IgD-negative memory B cell (primary cell): ENCODE measurements around the gene SLC6A13. TPM values are rescaled to one million over a fixed set of nuclear protein-coding genes. Genes with fewer than 3 reads are reported as not detected.

ENCODE experiments used
- H3K27ac Mint-ChIP-seq, 3 donors: one replicate each; pipeline ENCODE4 v1.8.0; 2020 to 2022; ENCODE audit warnings: mild to moderate bottlenecking in 3 of 3, mixed read lengths in 3 of 3, moderate library complexity in 1 of 3
- H3K27me3 Mint-ChIP-seq: one replicate; pipeline ENCODE4 v1.8.0; 2021; ENCODE audit warnings: mixed read lengths
- H3K36me3 Mint-ChIP-seq: one replicate; pipeline ENCODE4 v1.8.0; 2020; ENCODE audit warnings: mild to moderate bottlenecking, mixed read lengths
- H3K4me1 Mint-ChIP-seq, 3 donors: one replicate each; pipeline ENCODE4 v1.8.0; 2020 to 2022; ENCODE audit warnings: mixed read lengths in 3 of 3, mild to moderate bottlenecking in 1 of 3
- H3K4me3 Mint-ChIP-seq, 4 donors: one replicate each; pipeline ENCODE4 v1.8.0; 2020 to 2022; ENCODE audit warnings: mild to moderate bottlenecking in 4 of 4, mixed read lengths in 4 of 4, moderate library complexity in 3 of 4
- H3K9me3 Mint-ChIP-seq, 3 donors: one replicate each; pipeline ENCODE4 v1.8.0; 2020 to 2021; ENCODE audit warnings: mixed read lengths in 3 of 3, mild to moderate bottlenecking in 1 of 3
- polyA plus RNA-seq: library from polyadenylated mRNA; unstranded; fragments of 300-500 nt; fragmentation: Illumina TruSeq; gene quantifications from one replicate; pipeline ENCODE4 v1.2.3, GENCODE V29; 2021

SLC6A13 gene
- polyA plus RNA-seq, 1 donor from 2014 or later: not detected

DNA sequence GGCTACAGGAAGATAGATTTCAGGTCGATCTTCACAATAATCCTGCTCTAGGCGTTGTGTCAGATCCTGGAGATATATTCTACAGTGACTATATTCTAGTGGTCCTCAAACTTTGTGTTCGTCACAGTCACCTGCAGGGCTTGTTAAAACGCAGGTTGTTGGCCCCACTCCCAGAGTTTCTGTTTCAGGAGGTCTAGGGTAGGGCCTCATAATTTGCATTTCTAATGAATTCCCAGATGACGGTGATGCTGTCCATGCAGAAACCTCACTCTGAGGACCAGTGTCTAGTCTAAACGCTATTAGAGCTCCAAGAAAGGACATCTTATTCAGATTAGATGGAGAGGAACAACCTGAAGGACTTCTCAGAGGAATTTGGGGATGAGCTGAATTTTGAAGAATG lies 13.2 kb upstream of the SLC6A13 start:
- Mint-ChIP-seq H3K36me3 (peaks cover 2% of the 10 kb centered on the region), H3K4me3 (no peak overlapping the region), H3K27ac (no peak overlapping the region), H3K4me1 (peaks cover 2 to 4% (median 4%) of the 10 kb centered on the region in 3 donors), H3K27me3 (no peaks in the 10 kb centered on the region), H3K9me3 (no peaks in the 10 kb centered on the region)

GRCh38 chr12:273382-273781 lies 10.7 kb upstream of the SLC6A13 start:
- Mint-ChIP-seq H3K4me3 (no peak overlapping the region), H3K36me3 (no peaks in the 10 kb centered on the region), H3K27me3 (no peaks in the 10 kb centered on the region), H3K4me1 (peaks cover 2 to 8% (median 4%) of the 10 kb centered on the region in 3 donors), H3K27ac (no peak overlapping the region), H3K9me3 (no peaks in the 10 kb centered on the region)

GRCh38 chr12:272942-273341 lies 10.3 kb upstream of the SLC6A13 start:
- peaks cover 2 to 8% (median 4%) of the 10 kb centered on the region in 3 donors for H3K4me1 Mint-ChIP-seq
- no peak overlapping the region for H3K27ac Mint-ChIP-seq

DNA sequence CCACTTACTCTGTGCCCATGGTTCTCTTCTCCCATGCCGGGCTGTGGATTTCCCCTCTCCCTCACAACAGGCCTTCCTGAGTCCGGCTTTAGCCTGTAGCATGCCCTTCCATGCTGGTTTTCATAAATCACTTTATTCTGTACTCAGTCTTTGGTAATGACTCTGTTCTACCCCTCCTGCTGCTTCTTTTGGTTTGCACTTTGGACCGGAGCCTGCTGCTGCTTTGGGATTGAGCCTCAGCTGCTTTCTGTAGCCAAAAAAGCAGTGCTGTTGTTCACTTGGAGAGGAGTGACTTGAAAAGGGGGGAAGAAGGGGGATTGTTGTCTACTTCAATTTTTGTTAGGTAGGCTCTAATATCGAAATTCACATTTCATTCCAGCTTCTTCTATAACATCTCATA lies 8.5 kb upstream of the SLC6A13 start:
- no peaks in the 10 kb centered on the region for H3K36me3 Mint-ChIP-seq
- H3K9me3 Mint-ChIP-seq: no peaks in the 10 kb centered on the region
- H3K27me3 Mint-ChIP-seq: peaks cover 2% of the 10 kb centered on the region
- H3K27ac Mint-ChIP-seq: peak overlapping the region in 1 of 3 donors; percentile 54
- H3K4me3 Mint-ChIP-seq: no peak overlapping the region
- H3K4me1 Mint-ChIP-seq: peaks cover 0 to 5% (median 2%) of the 10 kb centered on the region in 3 donors

More at GRCh38 chr12:272942-273341, 10.3 kb upstream of the SLC6A13 start:
- Mint-ChIP-seq H3K9me3 (no peaks in the 10 kb centered on the region), H3K27me3 (no peaks in the 10 kb centered on the region), H3K4me3 (no peak overlapping the region), H3K36me3 (no peaks in the 10 kb centered on the region)

DNA sequence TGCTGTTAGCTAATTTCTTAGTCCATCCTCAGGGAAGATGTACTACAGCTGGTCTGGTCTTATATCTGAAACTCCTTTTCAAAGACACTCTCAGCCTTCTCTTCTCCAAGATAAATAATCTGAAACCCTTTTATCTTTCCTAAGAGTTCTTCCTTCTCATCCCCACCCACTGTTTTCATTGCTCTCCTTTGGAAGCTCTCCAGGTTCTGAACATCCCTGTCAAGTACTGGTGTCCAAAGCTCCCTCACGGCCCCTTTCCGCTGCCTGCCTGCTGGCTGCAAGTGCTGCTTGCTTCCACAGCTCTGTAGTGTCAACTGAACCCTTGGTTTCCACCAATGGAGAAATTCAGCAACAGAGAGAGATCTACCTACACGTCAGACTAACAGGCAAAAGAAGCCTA lies 6.6 kb upstream of the SLC6A13 start:
- Mint-ChIP-seq H3K4me1 (peaks cover 0 to 4% (median 0%) of the 10 kb centered on the region in 3 donors), H3K27ac (no peak overlapping the region), H3K4me3 (no peak overlapping the region), H3K36me3 (no peaks in the 10 kb centered on the region), H3K9me3 (no peaks in the 10 kb centered on the region), H3K27me3 (peaks cover 2% of the 10 kb centered on the region)

DNA sequence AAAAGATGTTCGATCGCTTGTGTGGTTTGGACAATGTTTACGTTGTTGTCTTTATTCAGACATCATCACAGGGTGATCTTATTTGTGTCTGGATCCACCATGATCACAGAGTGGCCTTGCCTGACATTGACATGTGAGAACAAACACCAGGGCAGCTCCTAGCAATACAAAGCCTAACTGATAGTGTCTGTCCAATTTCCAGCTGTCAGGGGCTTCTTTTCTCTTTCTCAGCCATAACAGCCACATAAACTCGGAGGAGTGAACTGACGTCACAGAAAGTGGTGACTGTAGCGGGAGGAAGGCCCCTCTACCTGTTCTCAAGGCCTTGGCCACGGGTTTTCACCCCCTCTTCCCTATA lies 5.8 kb upstream of the SLC6A13 start:
- Mint-ChIP-seq H3K27me3 (peaks cover 2% of the 10 kb centered on the region), H3K4me3 (no peak overlapping the region), H3K27ac (no peak overlapping the region), H3K9me3 (no peaks in the 10 kb centered on the region), H3K4me1 (peaks cover 0 to 4% (median 0%) of the 10 kb centered on the region in 3 donors), H3K36me3 (no peaks in the 10 kb centered on the region)

DNA sequence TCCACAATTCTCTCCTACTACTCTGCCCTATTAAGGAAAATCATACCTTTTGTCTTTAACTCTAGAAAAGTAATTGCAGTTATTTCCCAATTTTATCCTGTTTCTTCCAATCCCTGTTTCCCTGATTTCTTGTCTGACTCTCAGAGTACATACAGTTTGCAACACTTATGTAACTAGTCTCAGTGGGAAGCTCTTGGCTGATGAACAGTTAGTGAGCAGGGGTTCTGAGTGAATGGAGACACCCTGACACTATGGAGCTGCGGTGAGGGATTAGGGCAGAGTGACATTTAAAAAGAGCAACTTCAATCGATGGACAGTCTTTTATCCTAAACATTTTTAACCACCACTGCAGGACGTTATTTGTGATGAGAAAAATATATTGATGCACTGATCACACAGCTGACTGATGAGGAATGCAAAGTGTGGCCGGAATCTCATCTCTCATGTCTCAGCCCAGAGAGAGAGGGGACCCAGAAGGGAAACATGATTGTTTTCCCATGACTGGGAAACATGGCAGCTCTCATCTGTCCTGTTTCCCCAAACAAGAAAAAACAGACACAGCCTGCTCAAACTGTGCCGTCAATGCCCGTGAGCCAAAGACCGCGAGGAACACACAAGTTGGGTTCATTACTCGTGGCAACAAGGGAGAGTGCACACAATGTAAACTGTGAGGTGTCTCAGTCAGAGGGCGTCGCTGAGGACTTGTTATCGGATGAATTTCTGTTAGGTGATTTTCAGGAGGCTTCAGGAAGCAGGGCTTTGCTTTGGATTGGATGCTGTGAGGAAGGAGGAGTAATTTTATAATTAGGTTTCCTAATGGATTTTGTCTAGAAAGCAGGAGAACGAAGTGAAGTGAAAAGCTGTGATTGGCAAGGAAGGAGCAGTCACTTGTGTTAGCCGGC lies 5.2 kb upstream of the SLC6A13 start:
- Mint-ChIP-seq H3K36me3 (no peaks in the 10 kb centered on the region), H3K4me1 (peaks cover 0 to 4% (median 0%) of the 10 kb centered on the region in 3 donors), H3K9me3 (no peaks in the 10 kb centered on the region), H3K4me3 (peak overlapping the region in 1 of 4 donors; percentile 6), H3K27ac (peak overlapping the region in 1 of 3 donors; percentile 6), H3K27me3 (peaks cover 5% of the 10 kb centered on the region)

GRCh38 chr12:265096-265495 lies 2.5 kb upstream of the SLC6A13 start:
- no peaks in the 10 kb centered on the region for H3K9me3 Mint-ChIP-seq
- no peaks in the 10 kb centered on the region for H3K36me3 Mint-ChIP-seq
- H3K4me1 Mint-ChIP-seq: peaks cover 0 to 4% (median 0%) of the 10 kb centered on the region in 3 donors
- peak overlapping the region in 1 of 3 donors; percentile 41 for H3K27ac Mint-ChIP-seq
- H3K4me3 Mint-ChIP-seq: no peak overlapping the region
- peaks cover 7% of the 10 kb centered on the region for H3K27me3 Mint-ChIP-seq

DNA sequence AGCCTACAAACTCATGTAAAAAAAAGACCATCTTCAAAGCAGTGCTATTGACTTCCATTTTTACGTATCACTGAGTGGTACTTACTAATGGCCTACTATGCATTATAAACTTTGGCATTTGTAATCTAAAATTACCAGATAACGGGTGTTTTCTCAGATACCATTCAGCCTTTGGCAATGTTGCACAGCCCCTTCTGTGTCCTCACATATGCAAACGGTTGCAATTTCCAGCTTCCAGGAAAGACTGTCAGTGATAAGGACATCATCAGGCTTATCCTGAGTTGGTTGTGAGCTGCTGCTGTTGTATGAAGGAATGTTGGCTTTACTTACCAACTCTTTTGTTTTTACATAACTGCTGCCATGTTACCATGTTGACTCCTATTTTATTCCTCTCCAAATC lies 1.6 kb upstream of the SLC6A13 start:
- no peaks in the 10 kb centered on the region for H3K4me1 Mint-ChIP-seq
- no peaks in the 10 kb centered on the region for H3K36me3 Mint-ChIP-seq
- H3K9me3 Mint-ChIP-seq: no peaks in the 10 kb centered on the region
- H3K27me3 Mint-ChIP-seq: peaks cover 7% of the 10 kb centered on the region
- H3K27ac Mint-ChIP-seq: no peak overlapping the region
- H3K4me3 Mint-ChIP-seq: no peak overlapping the region

DNA sequence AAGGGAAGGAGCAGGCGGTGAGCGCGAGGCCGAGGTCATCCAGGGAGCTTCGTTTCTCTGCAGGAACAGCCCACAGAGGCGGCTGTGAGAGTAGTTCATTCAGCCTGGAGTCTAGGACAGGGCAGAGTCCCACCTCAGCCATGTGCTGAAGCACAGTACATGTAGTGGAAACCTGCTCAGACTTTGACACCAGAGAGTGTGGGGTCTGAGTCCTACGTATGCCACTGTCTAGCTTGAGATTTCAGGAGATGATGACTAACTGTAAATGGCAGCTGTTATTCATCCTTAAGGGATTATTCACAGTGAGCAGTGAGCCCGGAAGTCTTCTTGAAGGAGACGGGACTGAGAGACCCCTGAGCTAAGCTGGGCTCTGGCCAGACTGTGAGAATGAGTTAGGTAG lies 938 bp upstream of the SLC6A13 start:
- Mint-ChIP-seq H3K27me3 (peaks cover 7% of the 10 kb centered on the region), H3K4me1 (no peaks in the 10 kb centered on the region), H3K36me3 (no peaks in the 10 kb centered on the region), H3K4me3 (no peak overlapping the region), H3K27ac (no peak overlapping the region), H3K9me3 (no peaks in the 10 kb centered on the region)

DNA sequence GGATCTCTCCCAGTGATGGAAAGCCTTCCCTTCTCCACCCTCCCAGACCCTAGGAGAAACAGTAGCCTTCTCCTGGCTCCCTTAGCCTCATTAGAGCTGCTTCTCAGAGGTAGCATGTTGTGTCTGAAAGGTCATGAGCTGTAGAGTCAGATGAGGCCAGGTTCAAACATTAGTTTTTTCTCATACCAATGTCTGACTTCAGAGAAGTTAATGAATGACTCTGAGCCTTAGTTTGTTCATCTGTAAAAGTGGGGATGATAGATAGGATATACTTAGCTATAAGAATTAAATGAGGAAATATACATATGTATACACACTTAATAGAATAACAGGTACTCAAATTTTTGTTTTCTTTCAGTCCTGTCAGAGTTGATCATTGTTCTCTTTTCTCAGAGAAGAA lies 523 bp downstream of the SLC6A13 start:
- Mint-ChIP-seq H3K27me3 (peaks cover 7% of the 10 kb centered on the region), H3K27ac (no peak overlapping the region), H3K4me3 (no peak overlapping the region), H3K9me3 (no peaks in the 10 kb centered on the region), H3K4me1 (no peaks in the 10 kb centered on the region), H3K36me3 (no peaks in the 10 kb centered on the region)

DNA sequence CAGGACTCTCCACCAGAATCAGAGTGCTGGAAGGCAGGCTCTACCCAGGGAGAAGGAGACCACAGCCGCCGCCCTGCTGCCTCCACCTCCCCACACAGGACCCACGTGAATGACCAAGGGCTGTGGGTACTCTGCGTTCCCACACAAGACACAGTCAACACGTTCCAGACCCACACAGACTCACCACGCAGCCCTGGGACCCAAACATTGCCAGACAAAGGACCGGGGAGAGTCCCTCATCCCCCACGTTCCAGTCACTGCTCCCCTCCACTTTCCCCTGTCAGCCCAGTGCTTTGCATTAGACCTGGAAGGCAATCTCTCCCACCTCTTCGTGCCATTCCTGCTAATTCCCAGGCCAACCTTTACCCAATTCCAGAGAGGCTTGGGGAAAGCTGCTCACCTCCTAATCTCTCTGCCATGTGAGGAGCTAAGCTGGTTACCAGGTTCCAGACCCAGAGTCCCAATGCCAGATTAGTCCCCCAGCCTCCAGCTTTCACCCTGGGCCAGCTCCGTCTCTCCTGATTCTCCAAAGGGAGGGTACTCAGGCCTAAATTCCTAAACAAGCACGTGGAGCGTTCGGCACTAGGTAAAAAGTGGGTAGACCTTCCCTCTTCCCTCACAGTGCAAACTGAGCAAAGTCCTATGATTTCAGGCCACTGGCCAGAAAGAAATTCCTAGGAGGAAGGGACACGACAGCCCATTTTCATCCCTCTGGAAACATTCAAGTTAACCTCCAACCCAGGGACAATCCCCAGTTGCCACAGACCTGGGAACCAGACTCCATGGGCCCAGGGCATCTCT lies 4.9 kb downstream of the SLC6A13 start:
- Mint-ChIP-seq H3K27me3 (peaks cover 18% of the 10 kb centered on the region), H3K4me3 (no peak overlapping the region), H3K4me1 (no peaks in the 10 kb centered on the region), H3K27ac (no peak overlapping the region), H3K36me3 (no peaks in the 10 kb centered on the region), H3K9me3 (peaks cover 0 to 2% (median 0%) of the 10 kb centered on the region in 3 donors)

- Mint-ChIP-seq H3K4me1 (no peaks in the 10 kb centered on the region), H3K36me3 (no peaks in the 10 kb centered on the region), H3K27me3 (peaks cover 18% of the 10 kb centered on the region), H3K4me3 (no peak overlapping the region), H3K27ac (no peak overlapping the region), H3K9me3 (peaks cover 0 to 2% (median 0%) of the 10 kb centered on the region in 3 donors)
These were observed 5.7 kb downstream of the SLC6A13 start for GRCh38 chr12:256958-257357.

DNA sequence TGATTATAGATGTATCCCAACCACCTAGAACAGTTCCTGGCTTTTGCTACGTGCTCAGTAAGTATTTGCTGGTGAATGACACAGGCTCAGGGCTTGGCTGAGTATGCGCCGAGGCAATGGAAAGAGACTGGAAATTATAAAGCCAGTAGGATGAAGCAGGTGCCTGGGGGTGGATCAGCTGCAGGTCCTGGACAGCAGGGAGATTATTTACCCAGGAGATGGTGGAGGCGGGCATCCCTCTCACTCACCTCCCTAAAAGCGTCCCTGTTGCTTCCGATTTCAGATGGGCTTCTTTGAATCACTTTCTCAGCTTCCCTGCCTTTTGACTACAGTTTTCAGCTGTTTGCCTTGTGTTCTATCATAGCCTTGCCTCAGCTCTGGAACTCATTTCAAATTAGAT lies 6.4 kb downstream of the SLC6A13 start:
- Mint-ChIP-seq H3K4me1 (no peaks in the 10 kb centered on the region), H3K27ac (no peak overlapping the region), H3K36me3 (no peaks in the 10 kb centered on the region), H3K9me3 (peaks cover 0 to 2% (median 0%) of the 10 kb centered on the region in 3 donors), H3K4me3 (no peak overlapping the region), H3K27me3 (peaks cover 16% of the 10 kb centered on the region)

DNA sequence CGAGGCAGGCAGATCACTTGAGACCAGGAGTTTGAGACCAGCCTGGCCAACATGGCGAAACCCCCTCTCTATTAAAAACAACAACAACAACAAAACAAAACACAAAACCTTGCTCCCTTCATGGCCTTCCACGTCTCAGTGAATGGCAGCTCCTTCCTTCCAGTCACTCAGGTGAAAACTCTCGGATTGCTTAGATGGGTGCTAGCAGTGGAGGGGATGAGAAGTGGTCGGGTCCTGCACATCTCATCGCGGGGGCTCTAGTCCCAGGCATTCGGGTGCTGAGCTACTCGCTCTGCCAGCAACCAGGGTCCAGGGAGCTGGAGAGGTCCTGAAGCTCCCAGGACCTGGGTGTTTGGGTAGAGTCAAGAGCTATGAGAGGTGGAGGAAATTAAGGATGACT lies 7.7 kb downstream of the SLC6A13 start:
- no peaks in the 10 kb centered on the region for H3K4me1 Mint-ChIP-seq
- H3K9me3 Mint-ChIP-seq: peaks cover 0 to 2% (median 0%) of the 10 kb centered on the region in 3 donors
- no peaks in the 10 kb centered on the region for H3K36me3 Mint-ChIP-seq
- no peak overlapping the region for H3K4me3 Mint-ChIP-seq
- peaks cover 16% of the 10 kb centered on the region for H3K27me3 Mint-ChIP-seq
- no peak overlapping the region for H3K27ac Mint-ChIP-seq
